GM12878 (cell line): ENCODE results near the gene PDCD5. TPM values are rescaled to one million over a fixed set of nuclear protein-coding genes. Genes with fewer than 3 reads are reported as not detected.

Experiments used
- ATAC-seq: fragments of 200-7000 bp; cut with Tn5 transposase; 3 replicates; pipeline ENCODE4 v1.9.1; 2020; ENCODE audit warnings: mild to moderate bottlenecking, moderate library complexity
- BruUV-seq: library from RNA; stranded (reverse); fragments of 400-500 nt; replicated peaks from 2 replicates; lab custom pipeline; 2021; lab: Mats Ljungman, UMichigan
- CTCF ChIA-PET: fragments of 300-600 bp; sonication (Branson Sonifier 250); formaldehyde crosslinking; extraction: SDS; loops from one replicate; lab custom pipeline; 2021; ENCODE audit warnings: inconsistent platforms; lab: Yijun Ruan, JAX
- POLR2A ChIA-PET: fragments of 350-600 bp; formaldehyde crosslinking; extraction: SDS; loops from one replicate; lab custom pipeline; 2021; ENCODE audit warnings: inconsistent platforms; lab: Charles Lee
- RAD21 ChIA-PET: fragments of 300-600 bp; sonication (Branson Sonifier 250); formaldehyde crosslinking; loops from one replicate; lab custom pipeline; 2023; ENCODE audit warnings: antibody characterized with exemption; ENCODE audit not compliant: unreplicated experiment; lab: Charles Lee
- SMC1A ChIA-PET: fragments of 300-600 bp; sonication (Branson Sonifier 250); formaldehyde crosslinking; loops from one replicate; lab custom pipeline; 2023; ENCODE audit not compliant: unreplicated experiment, uncharacterized antibody; lab: Charles Lee
- DNase-seq: peaks from one replicate; pipeline ENCODE4 v3.0.0-alpha.2; 2011; ENCODE audit warnings: low read depth, low spot score
- FAIRE-seq: peaks from 3 replicates; lab custom pipeline; 2011; peaks lifted over from hg19 to GRCh38; lab: Jason Lieb, UNC
- H2AFZ ChIP-seq: 2 replicates; pipeline ENCODE4 v1.6.0; 2011; ENCODE audit warnings: low read depth, low read length, control low read depth; ENCODE audit not compliant: control insufficient read depth
- H3K27ac ChIP-seq: 2 replicates; pipeline ENCODE4 v1.5.1; 2011; ENCODE audit warnings: control low read depth; ENCODE audit not compliant: control insufficient read depth, insufficient read depth
- H3K27me3 ChIP-seq, 2 experiments: replicated peaks in 1 of 2; 2 replicates each; pipeline versions ENCODE4 v1.6.0 to v1.6.1; 2011; ENCODE audit warnings: low read length in 1 of 2; ENCODE audit not compliant: control insufficient read depth in 2 of 2, insufficient read depth in 2 of 2
- H3K36me3 ChIP-seq, 2 experiments: 2 replicates each; pipeline ENCODE4 v1.5.1; 2011; ENCODE audit warnings: low read length in 1 of 2; ENCODE audit not compliant: control insufficient read depth in 2 of 2, insufficient read depth in 2 of 2
- H3K4me1 ChIP-seq: 2 replicates; pipeline ENCODE4 v1.6.1; 2011; ENCODE audit warnings: mild to moderate bottlenecking, low read length, moderate library complexity, mixed read lengths; ENCODE audit not compliant: control insufficient read depth, insufficient read depth
- H3K4me2 ChIP-seq: 2 replicates; pipeline ENCODE4 v1.6.0; 2011; ENCODE audit warnings: control low read depth; ENCODE audit not compliant: control insufficient read depth, insufficient read depth
- H3K4me3 ChIP-seq: fragments of 200-600 bp; sonication (generic); 2 replicates; pipeline ENCODE4 v1.5.1; 2016
- H3K79me2 ChIP-seq: 2 replicates; pipeline ENCODE4 v1.6.0; 2011; ENCODE audit warnings: low read length; ENCODE audit not compliant: control insufficient read depth, insufficient read depth
- H3K9ac ChIP-seq: 2 replicates; pipeline ENCODE4 v1.8.0; 2011; ENCODE audit warnings: low read length, control low read depth, mixed read lengths; ENCODE audit not compliant: control insufficient read depth, insufficient read depth
- H3K9me3 ChIP-seq: replicated peaks from 3 replicates; pipeline ENCODE4 v1.5.1; 2011; ENCODE audit warnings: mild to moderate bottlenecking, low read length; ENCODE audit not compliant: control insufficient read depth, insufficient read depth
- H4K20me1 ChIP-seq: 2 replicates; pipeline ENCODE4 v1.6.0; 2011; ENCODE audit not compliant: control insufficient read depth, insufficient read depth
- BHLHE40 ChIP-seq, 2 experiments: fragments of 450-650 bp in 1 of 2; IDR thresholded peaks; 2 replicates each; pipeline ENCODE4 v1.6.1; 2011 to 2017; ENCODE audit warnings: low read depth in 2 of 2, borderline replicate concordance in 1 of 2, improper control_type of control experiment in 1 of 2, low read length in 1 of 2, mild to moderate bottlenecking in 1 of 2
- CTCF ChIP-seq, 3 experiments: IDR thresholded peaks in 2 of 3; conservative IDR thresholded peaks in 1 of 3; 2 replicates each; pipeline ENCODE4 v1.5.1; 2011; ENCODE audit warnings: low read depth in 3 of 3, low read length in 3 of 3, mild to moderate bottlenecking in 3 of 3, control low read depth in 2 of 3, moderate library complexity in 2 of 3, inconsistent platforms in 1 of 3, mixed read lengths in 1 of 3; ENCODE audit not compliant: control insufficient read depth in 2 of 3, insufficient read depth in 1 of 3; ENCODE audit errors: extremely low read depth in 1 of 3
- IRF3 ChIP-seq: fragments of 450-650 bp; IDR thresholded peaks from 2 replicates; pipeline ENCODE4 v1.6.1; 2014; ENCODE audit warnings: mild to moderate bottlenecking
- KLF5 ChIP-seq: fragments of 450-650 bp; IDR thresholded peaks from 2 replicates; pipeline ENCODE4 v1.6.1; 2014; ENCODE audit warnings: mild to moderate bottlenecking; ENCODE audit not compliant: partially characterized antibody
- MEF2B ChIP-seq: fragments of 450-650 bp; IDR thresholded peaks from 2 replicates; pipeline ENCODE4 v1.6.1; 2018; ENCODE audit warnings: mild to moderate bottlenecking, moderate library complexity; ENCODE audit not compliant: partially characterized antibody, poor library complexity, severe bottlenecking
- MXI1 ChIP-seq: fragments of 150-350 bp; IDR thresholded peaks from 2 replicates; pipeline ENCODE4 v1.6.1; 2011; ENCODE audit warnings: low read depth, mild to moderate bottlenecking, inconsistent platforms, low read length, improper control_type of control experiment
- RAD21 ChIP-seq: IDR thresholded peaks from 2 replicates; pipeline ENCODE4 v1.6.1; 2011; ENCODE audit warnings: mild to moderate bottlenecking, low read depth, low read length, moderate library complexity; ENCODE audit not compliant: insufficient read depth
- SIN3A ChIP-seq: IDR thresholded peaks from 2 replicates; pipeline ENCODE4 v1.6.1; 2012; ENCODE audit warnings: low read depth, low read length, improper control_type of control experiment
- SMC3 ChIP-seq: IDR thresholded peaks from 2 replicates; pipeline ENCODE4 v1.6.1; 2011; ENCODE audit warnings: low read length, improper control_type of control experiment, borderline replicate concordance
- SPI1 ChIP-seq: IDR thresholded peaks from 2 replicates; pipeline ENCODE4 v1.6.1; 2011; ENCODE audit warnings: low read depth, mild to moderate bottlenecking, low read length, moderate library complexity, borderline replicate concordance; ENCODE audit not compliant: insufficient read depth
- YY1 ChIP-seq: IDR thresholded peaks from 2 replicates; pipeline ENCODE4 v1.6.1; 2011; ENCODE audit warnings: low read depth, mild to moderate bottlenecking, low read length
- ZNF384 ChIP-seq: IDR thresholded peaks from 2 replicates; pipeline ENCODE4 v1.6.1; 2012; ENCODE audit warnings: low read depth, mild to moderate bottlenecking, low read length, improper control_type of control experiment, borderline replicate concordance
- WGBS: methylation state at CpG from one replicate; pipeline ENCODE4 v1.1.6; 2016; ENCODE audit warnings: low lambda C conversion rate; ENCODE audit not compliant: insufficient replicate concordance, insufficient coverage; ENCODE audit errors: missing lambda C conversion rate; 5-methylcytosine and 5-hydroxymethylcytosine counted together
- in situ Hi-C: fragments of 300-500 bp; cut with MboI; formaldehyde crosslinking; loops from 9 replicates; pipeline ENCODE4 v1.14.3; 2018; ENCODE audit warnings: mixed read lengths
- intact Hi-C: fragments of 100-400 bp; cut with micrococcal nuclease; formaldehyde crosslinking; loops from one replicate; pipeline ENCODE4 v1.14.2; 2022; ENCODE audit not compliant: unreplicated experiment
- polyA plus RNA-seq, 11 experiments: library from polyadenylated mRNA; depleted of rRNA in 4 of 11; unstranded in 6 of 11; stranded (reverse) in 5 of 11; fragments of >200 nt; fragmentation: Nextera tagmentation in 4 of 11; fragmentation: Illumina TruSeq in 1 of 11; extraction: Ambion mirVana in 4 of 11; extraction: Trizol in 1 of 11; gene quantifications; 1 replicate in 1 of 11; 2 replicates in 10 of 11; pipeline versions ENCODE4 v1.2.1 to v1.2.3, GENCODE V29; 2011 to 2016; ENCODE audit warnings: inconsistent platforms in 2 of 11, missing spikeins in 2 of 11, low read depth in 1 of 11
- total RNA-seq, 4 experiments: library from RNA; depleted of rRNA in 3 of 4; stranded (reverse); fragments of >200 nt in 3 of 4; fragmentation: Illumina TruSeq in 1 of 4; extraction: Trizol in 1 of 4; gene quantifications; 2 replicates each; pipeline versions ENCODE4 v1.2.1 to v1.2.3, GENCODE V29; 2013 to 2021

The PDCD5 gene
- total and polyA plus RNA-seq, 10 of the 15 experiments (the other 5 are each of a cell fraction or from before 2014, with no cell fraction given): 124 to 556 (median 227) TPM

- in situ Hi-C loops: no loop called here
- no peak overlapping the region for H2AFZ ChIP-seq
- 82% methylated on average over 6 of the region's 6 CpGs for WGBS
- no peak for DNase-seq
- no peak overlapping the region for H3K4me2 ChIP-seq
- H3K27me3 ChIP-seq: no peaks in the 10 kb centered on the region
- H3K79me2 ChIP-seq: no peaks in the 10 kb centered on the region
- no peaks in the 10 kb centered on the region for H4K20me1 ChIP-seq
- H3K36me3 ChIP-seq: peaks cover 7 to 29% of the 10 kb centered on the region in 2 experiments; a peak in 3 of 4 replicates
- TF ChIP-seq IRF3 (no peak), SPI1 (no peak), ZNF384 (no peak), SIN3A (no peak), KLF5 (no peak)
- TF ChIP-seq, all 136 proteins: peak for 0
- ChIA-PET CTCF (interaction anchor here (0.6 to 1.9 kb wide), 11 partner anchors 13 to 376 kb away, joined by 3 to 9 read pairs (median 4); no protein-coding TSS in a partner anchor), SMC1A (interaction anchor here (0.8 to 1.5 kb wide), 2 partner anchors 88 to 365 kb away, joined by 3 read pairs; no protein-coding TSS in a partner anchor), RAD21 (no interaction called here), POLR2A (no interaction called here)
- no peak overlapping the region for H3K9ac ChIP-seq
- H3K27ac ChIP-seq: no peak overlapping the region
- intact Hi-C loops: no loop called here
- no peaks in the 10 kb centered on the region for H3K4me1 ChIP-seq
- no TSS peak for BruUV-seq
- H3K9me3 ChIP-seq: no peaks in the 10 kb centered on the region
- no peak overlapping the region for H3K4me3 ChIP-seq
- FAIRE-seq: no peak
- ATAC-seq: no peak
Observed at GRCh38 chr19:32599258-32599657, 18.3 kb downstream of the PDCD5 start.

GRCh38 chr19:32599736-32600157, 18.8 kb downstream of the PDCD5 start:
- BruUV-seq: no TSS peak
- peak; percentile 62 for TF ChIP-seq SMC3
- peak; percentile 61 to 78 (median 71) for TF ChIP-seq CTCF (IDR thresholded peaks at IDR 0.05 in 2 of 3, conservative IDR thresholded peaks at IDR 0.05 in 1 of 3; ENCODE audit: control insufficient read depth in 2 of 3, extremely low read depth in 1 of 3, insufficient read depth in 1 of 3, low read depth in 3 of 3, low read length in 3 of 3)
- no peak for TF ChIP-seq MEF2B
- 0 out of 4 replicates have a peak, but pooled peaks of 1 of the 2 experiments have one; percentile 12 for TF ChIP-seq BHLHE40 (IDR thresholded peaks at IDR 0.05; ENCODE audit: borderline replicate concordance in 1 of 2, low read depth in 2 of 2, low read length in 1 of 2)
- TF ChIP-seq YY1: no peak
- TF ChIP-seq RAD21: peak; percentile 56
- TF ChIP-seq MXI1: no peak
- ChIA-PET SMC1A (interaction anchor here (0.6 to 1.5 kb wide), 3 partner anchors 15 to 365 kb away, joined by 3 to 4 read pairs (median 3); no protein-coding TSS in a partner anchor), RAD21 (no interaction called here), CTCF (interaction anchor here (0.5 to 1.7 kb wide), 12 partner anchors 13 to 330 kb away, joined by 3 to 9 read pairs (median 4); no protein-coding TSS in a partner anchor), POLR2A (no interaction called here)
- intact Hi-C loops (no loop called here), in situ Hi-C loops (no loop called here)
- no peak overlapping the region for H3K27ac ChIP-seq
- FAIRE-seq: no peak
- H2AFZ ChIP-seq: no peak overlapping the region
- H3K79me2 ChIP-seq: no peaks in the 10 kb centered on the region
- peak; percentile 80 for ATAC-seq
- H3K27me3 ChIP-seq: no peaks in the 10 kb centered on the region
- no peak overlapping the region for H3K9ac ChIP-seq
- peaks cover 7 to 29% of the 10 kb centered on the region in 2 experiments; a peak in 3 of 4 replicates for H3K36me3 ChIP-seq
- no peak overlapping the region for H3K4me2 ChIP-seq
- no peak overlapping the region for H3K4me3 ChIP-seq
- no peaks in the 10 kb centered on the region for H3K9me3 ChIP-seq
- H3K4me1 ChIP-seq: no peaks in the 10 kb centered on the region
- 16% methylated on average over 2 of the region's 2 CpGs for whole genome bisulfite sequencing
- DNase-seq: no peak
- H4K20me1 ChIP-seq: no peaks in the 10 kb centered on the region
